DOHH2 (cell line): Measurements from ENCODE around the gene UVRAG.

Experiments
- EZH2phosphoT487 ChIP-seq: fragments of 200-600 bp; sonication (generic); IDR thresholded peaks from 2 replicates; pipeline ENCODE4 v1.6.1; 2017; ENCODE audit warnings: borderline replicate concordance, mild to moderate bottlenecking, antibody characterized with exemption, low read length, moderate library complexity, mixed read lengths
- TF ChIP-seq, protein P1 (sequence below): fragments of 200-600 bp; sonication (generic); IDR thresholded peaks from one replicate; pipeline ENCODE4 v1.5.1; 2014; ENCODE audit warnings: antibody characterized with exemption, mild to moderate bottlenecking, low read depth, low read length; ENCODE audit not compliant: poor library complexity, severe bottlenecking

DNA sequence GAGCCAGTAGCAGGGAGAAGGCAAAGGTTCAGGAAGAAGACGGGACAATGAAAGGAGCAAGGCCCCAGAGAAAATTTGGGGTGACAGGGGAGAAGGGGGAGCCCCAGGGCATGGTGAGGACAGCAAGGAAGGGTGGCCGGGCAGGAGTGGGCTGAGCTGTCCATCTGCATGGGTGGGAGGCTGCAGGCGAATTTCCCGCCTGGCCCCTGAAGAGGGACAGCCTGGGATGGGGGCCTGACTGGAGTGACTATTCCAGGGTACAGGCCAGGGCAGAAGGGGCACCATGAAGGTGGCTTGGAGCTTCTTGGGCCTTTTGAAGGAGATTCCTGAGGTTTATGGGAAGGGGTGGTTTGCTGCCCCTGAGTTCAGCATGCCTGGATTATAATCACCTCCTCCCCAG is 335.1 kb downstream of the UVRAG start:
- TF ChIP-seq, protein P1, sequence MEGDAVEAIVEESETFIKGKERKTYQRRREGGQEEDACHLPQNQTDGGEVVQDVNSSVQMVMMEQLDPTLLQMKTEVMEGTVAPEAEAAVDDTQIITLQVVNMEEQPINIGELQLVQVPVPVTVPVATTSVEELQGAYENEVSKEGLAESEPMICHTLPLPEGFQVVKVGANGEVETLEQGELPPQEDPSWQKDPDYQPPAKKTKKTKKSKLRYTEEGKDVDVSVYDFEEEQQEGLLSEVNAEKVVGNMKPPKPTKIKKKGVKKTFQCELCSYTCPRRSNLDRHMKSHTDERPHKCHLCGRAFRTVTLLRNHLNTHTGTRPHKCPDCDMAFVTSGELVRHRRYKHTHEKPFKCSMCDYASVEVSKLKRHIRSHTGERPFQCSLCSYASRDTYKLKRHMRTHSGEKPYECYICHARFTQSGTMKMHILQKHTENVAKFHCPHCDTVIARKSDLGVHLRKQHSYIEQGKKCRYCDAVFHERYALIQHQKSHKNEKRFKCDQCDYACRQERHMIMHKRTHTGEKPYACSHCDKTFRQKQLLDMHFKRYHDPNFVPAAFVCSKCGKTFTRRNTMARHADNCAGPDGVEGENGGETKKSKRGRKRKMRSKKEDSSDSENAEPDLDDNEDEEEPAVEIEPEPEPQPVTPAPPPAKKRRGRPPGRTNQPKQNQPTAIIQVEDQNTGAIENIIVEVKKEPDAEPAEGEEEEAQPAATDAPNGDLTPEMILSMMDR = no peak
- no peak for TF ChIP-seq EZH2phosphoT487
